ENCODE results near the gene PLEKHG3.
"Not testable (repeated sequence)": the region's sequence is repeated elsewhere in the genome, so short reads cannot be mapped to it uniquely, and the experiment has no call there.

Gene PLEKHG3

DNA sequence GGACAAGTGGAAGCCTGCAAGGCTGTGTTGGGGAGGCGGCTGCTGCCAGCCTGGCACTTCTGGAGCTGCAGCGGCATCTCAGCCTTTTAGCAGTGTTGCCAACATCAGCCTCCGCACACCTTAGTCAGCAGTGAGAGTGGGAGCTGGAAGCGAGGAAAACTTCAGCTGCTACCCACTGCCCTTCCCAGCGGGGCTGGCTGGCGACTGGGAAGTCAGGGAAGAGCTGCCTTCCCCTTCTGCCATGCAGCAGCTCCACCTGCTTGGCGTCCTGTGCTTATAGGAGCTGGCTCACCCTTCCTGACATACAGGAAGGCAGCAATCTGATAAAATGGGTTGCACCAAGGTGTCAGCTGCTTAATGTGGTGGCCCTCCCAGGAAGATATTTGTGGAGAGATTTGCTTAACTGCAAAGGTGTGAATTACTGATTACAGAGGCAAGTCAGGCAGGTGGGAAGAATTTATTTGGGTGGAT, 15.4 kb upstream of the PLEKHG3 start:
- no peak for DNase-seq

DNA sequence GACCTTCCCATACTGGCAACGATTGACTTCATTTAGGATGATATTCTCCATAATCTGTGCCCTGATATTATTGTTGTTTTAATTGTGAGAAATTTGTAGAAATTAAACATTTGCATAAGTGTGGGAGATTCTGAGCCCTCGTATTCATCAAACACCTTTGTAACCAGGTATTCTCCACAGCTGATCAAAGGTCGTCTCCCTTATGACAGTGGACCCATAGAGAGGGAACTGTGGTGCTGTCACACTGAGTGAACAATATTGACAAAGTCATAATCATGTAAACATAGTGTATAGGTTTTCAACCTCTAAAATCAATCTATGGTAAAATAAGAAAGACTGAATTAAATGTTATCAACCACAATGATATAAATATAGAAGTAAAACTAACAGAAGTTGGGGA, 14.9 kb upstream of the PLEKHG3 start:
- DNase-seq = no peak

DNA sequence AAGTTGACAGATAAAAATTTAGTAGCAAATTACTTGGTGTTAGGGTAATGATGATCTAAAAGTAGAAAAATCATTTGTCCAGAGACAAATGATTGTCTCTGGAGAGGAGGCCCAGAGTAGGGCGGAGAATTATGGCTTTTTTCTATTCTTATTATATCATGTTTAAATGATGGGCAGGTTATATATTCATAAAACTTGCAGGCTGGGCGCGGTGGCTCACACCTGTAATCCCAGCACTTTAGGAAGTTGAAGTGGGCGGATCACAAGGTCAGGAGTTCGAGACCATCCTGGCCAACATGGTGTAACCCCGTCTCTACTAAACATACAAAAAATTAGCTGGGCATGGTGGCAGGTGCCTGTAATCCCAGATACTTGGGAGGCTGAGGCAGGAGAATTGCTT, 13.6 kb upstream of the PLEKHG3 start:
- not testable (repeated sequence) for DNase-seq

GRCh38 chr14:64691376-64691775, 12.8 kb upstream of the PLEKHG3 start:
- no peak for DNase-seq

GRCh38 chr14:64692189-64692985, 11.8 kb upstream of the PLEKHG3 start:
- DNase-seq = no peak

GRCh38 chr14:64692986-64693809, 11.0 kb upstream of the PLEKHG3 start:
- no peak for DNase-seq

DNA sequence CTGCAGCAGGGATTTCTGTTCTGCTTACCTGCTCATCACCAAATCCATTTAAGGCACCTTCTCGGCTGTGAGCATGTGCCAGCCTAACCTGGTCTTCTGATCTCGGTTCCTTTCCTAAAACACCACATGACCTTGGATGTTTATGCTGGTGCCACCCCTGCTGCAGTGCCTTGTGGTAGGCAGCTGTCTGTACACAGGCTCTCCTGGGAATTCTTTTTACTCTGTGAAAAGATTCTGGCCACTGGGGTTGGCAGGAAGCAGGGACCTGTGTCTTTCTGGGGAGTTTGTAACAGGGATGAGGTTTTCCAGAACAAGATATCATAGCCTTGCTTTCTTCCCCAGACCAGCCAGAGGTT, 10.4 kb upstream of the PLEKHG3 start:
- no peak for DNase-seq

GRCh38 chr14:64695071-64695470, 9.2 kb upstream of the PLEKHG3 start:
- DNase-seq = no peak

DNA sequence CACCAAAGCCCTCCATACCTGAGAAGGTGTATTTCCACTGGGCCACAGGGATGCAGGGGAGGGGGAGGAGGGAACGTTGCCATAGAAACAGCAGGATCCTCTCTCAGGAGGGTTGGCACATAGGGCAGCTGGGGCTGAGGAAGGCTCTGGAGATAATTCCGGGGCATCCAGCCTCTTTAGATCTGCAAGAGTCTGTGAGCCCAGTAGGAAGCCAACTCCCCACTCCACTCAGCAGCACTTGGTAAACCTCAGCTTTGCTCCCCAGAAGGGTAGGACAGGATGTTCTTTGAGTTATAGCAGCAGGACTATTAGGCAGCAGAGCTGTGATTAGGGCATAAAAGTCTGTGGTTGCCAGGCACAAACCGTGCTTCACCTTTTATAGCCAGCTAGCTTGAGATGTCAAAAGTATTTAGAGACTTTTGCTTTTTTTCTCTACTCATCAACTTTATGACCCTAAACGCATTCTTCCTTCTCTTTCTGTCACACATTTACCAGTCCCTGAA, 7.8 kb upstream of the PLEKHG3 start:
- DNase-seq = peak in 1 of 5 donors; percentile 32

GRCh38 chr14:64698903-64699302, 5.3 kb upstream of the PLEKHG3 start:
- peak in 1 of 5 donors; percentile 50 for DNase-seq

- DNase-seq = no peak
Measured at GRCh38 chr14:64700290-64700689, 3.9 kb upstream of the PLEKHG3 start.

GRCh38 chr14:64700894-64701293, 3.3 kb upstream of the PLEKHG3 start:
- no peak for DNase-seq

GRCh38 chr14:64701660-64702059, 2.6 kb upstream of the PLEKHG3 start:
- DNase-seq = no peak

DNA sequence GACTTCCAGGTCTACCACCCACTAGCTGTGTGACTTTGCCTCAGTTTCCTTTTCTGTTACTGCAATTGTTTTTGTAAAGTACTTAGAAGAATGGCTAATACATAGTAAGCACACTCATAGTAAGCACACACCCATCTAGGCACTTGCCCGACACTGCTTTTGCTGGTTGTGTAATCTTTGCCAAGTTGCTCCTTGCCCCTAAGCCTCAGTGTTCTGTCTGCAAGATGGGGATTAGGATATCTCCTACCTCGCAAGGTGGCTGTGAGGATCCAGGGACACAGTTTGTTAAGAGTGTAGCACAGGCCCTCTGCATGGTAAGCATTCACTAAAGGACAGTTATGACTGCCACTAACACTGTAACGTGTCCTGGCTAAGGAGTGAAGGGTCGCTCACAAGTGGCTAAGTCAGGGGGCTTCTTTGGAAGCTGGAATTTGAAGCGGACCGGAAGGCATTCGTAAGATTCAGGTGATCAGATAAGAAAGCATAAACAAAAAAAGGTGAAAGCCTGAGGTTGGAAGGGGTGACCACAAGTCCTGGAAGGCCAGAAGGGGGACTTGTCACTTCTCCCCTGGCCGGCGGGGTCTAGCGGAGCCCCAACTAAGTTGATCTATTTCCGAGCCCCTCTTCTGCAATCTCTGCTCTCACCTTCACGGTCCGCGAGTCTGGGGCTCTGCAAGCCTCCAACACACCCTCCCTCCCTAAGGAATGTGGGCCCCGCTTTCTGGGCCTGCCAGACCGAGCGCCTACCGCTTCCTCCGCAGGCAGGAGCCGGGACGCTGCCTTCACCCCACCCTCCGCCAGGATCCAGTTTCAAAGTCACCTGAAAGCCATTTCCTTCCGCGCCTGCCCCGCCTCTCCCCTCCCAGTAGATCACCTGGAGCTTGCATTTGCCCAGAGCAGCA, 1.5 kb upstream of the PLEKHG3 start:
- DNase-seq = peak in 3 of 5 donors; percentile 34 to 43 (median 39)

DNA sequence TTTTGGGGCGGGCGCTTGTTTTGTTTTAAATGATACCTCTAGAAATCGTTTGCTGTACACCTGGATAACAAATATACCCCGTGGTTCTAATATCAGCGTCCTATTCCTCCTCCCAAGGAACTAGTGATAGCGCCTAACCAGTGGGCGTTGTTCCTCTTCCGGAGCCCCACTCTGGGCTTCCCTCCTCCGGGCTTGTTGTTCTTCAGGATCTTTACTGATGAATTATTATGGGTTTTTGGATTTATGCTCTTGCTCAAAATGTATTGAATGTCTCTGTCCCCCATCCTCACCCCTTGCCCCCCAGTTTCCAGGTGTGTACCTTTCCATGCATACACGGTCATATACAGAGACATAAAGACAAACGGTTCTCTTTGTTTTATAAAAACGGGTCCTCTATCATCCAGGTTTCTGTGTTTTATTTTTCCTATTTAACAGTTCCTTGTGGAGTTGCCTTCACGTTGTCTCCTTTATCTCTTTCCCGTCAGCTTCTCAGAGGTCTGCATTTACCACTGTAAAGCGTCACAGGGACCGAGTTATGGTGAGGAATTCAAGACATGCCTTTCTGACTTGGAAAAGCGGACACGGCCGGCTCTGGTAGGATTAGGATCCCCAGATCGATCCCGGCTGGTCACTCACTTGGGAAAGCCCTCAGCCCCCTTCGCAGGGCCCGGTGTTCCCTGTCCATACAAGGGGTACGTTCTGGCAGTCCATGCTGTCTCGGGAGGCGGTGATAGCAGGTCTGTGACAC, 655 bp upstream of the PLEKHG3 start:
- DNase-seq = no peak

GRCh38 chr14:64704743-64705380, 638 bp downstream of the PLEKHG3 start:
- DNase-seq = no peak

- no peak for DNase-seq
Measured at GRCh38 chr14:64705381-64706118, 1.3 kb downstream of the PLEKHG3 start.

DNA sequence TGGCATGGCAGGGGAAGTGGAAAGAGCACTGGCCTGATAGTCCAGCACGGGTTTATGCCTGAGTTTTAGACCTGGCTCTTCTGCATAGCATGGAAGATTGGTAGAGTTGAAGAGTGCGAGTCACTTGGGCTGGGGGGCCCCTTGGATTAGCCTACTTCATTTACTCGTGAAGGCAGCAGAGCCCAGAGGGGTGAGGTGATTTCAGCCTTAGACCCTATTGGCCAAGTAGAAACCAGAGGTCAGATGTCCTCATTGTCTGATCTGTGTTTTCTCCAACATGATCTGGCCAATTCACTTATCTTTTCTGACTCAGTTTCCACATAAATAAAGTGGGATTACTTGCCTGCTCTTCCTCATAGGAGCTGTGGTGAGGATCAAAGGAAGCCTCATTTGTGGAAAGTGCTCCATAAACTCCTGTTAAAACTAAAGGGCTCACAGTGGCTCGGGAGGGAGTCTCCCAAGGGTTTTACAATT, 1.9 kb downstream of the PLEKHG3 start:
- no peak for DNase-seq

DNA sequence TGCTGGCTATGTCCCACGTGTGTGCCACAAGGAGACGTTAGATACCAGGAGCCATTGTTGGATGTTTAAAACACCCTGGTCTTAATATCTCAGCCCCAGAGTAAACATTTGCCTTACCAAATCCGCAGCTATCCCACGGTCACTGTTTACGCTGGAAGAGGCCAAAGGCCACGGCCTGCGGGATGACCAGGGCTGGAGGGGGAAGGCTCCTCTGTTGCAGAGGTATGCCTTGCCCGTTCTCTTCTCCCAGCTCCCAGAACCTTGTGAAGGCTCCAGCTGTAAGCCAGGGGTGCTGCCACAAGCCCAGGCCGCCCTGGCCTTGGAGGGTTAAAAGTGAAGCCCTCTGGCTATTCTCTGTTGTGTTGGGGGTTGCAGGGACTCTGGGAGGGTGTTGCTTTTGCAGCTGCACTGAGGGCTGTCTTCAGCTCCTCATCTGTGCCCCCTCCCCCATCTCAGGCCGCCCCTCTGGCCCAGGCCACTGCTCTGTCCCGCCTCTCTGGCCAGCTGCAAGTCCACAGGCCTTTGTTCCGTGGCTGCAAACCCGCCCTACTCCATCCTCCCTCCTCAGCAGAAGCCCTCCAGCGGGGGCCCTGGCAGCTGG, 2.5 kb downstream of the PLEKHG3 start:
- no peak for DNase-seq

- peak in 1 of 5 donors; percentile 33 for DNase-seq
Measured at GRCh38 chr14:64707661-64708060, 3.4 kb downstream of the PLEKHG3 start.
